Measurements from ENCODE around the gene ZNF620. TPM values are rescaled to one million over a fixed set of nuclear protein-coding genes. Genes with fewer than 3 reads are reported as not detected.

ZNF620 gene
- total RNA-seq = 1.7 and 1.9 TPM in 2 replicates

DNA sequence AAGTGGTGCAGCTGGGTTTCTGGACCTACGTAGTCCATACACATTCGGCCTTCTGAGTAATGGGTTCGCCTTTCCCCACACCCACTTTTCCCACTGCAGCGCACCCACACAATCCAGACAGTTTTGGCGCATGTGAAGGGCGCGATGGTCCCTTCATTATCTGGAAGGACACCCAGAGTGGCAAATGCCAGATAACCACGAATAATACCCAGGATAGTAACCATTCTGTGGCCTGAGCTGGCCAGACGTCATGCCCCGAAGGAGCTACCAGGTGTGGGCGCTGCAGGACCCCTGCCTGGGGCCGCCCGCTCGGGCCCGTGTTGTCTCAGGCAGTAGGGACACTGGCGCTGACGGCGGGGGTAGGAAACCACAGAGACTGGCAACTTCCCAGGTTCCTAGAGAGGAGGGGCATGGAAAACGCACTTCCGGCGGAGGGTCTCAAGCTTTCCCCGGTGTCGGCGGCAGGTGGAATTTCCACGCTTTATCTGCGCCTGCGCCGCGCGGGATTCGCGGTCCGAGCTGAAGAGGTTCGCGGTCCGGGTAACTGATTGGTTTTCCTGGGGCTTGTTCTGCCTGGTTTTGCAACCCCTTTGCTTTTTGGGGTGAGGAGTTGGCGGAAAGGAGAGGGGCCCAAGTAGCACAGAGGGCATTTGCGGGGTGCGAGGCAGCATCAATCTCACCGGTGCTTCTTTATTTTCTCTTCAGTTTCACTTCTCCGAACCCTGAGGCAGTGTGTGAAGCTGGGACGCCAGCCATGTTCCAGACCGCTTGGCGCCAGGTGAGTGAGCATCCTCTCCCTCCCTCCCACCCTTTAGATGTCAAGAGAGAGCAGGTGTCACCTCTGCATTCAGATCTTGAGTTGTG, at the start of gene ZNF620:
Gene ZNF620, plus strand, starts transcription at position 441 of the 864 bp plus-strand sequence. Its CDS starts 314 bp downstream, at position 755.

GRCh38 chr3:40456940-40457823, 48.7 kb upstream of the ZNF620 start, which contains the start of gene RPL14:
TSS of gene RPL14 (plus strand) at chr3:40457339. CDS start at chr3:40457472, 133 bp downstream.

GRCh38 chr3:40476478-40477470, 29.1 kb upstream of the ZNF620 start, which contains the start of gene ZNF619:
TSS of gene ZNF619 (plus strand) at chr3:40477122. CDS start at chr3:40477980, 858 bp downstream.

GRCh38 chr3:40524568-40525285, 18.9 kb downstream of the ZNF620 start, which contains the start of gene ZNF621:
TSS of gene ZNF621 (plus strand) at chr3:40524960. CDS start at chr3:40525841, 881 bp downstream.

Other genes with a start within 250 kb of the ZNF620 start
- 19.4 and 20.2 TPM in 2 replicates for gene EIF1B, start 196.3 kb upstream of the ZNF620 start, total RNA-seq
- gene ENTPD3, start 118.9 kb upstream of the ZNF620 start, total RNA-seq = 22.2 and 24.3 TPM in 2 replicates
- gene RPL14, start 48.7 kb upstream of the ZNF620 start, total RNA-seq = 541 and 698 TPM in 2 replicates
- 7.5 and 8.9 TPM in 2 replicates for gene ZNF619, start 28.9 kb upstream of the ZNF620 start, total RNA-seq
- gene ZNF621, start 18.9 kb downstream of the ZNF620 start, total RNA-seq = 17.1 and 24.6 TPM in 2 replicates